T-helper 22 cell (primary cell): ENCODE measurements around the gene GNMT.

Source experiments
- DNase-seq: peaks from one replicate; pipeline ENCODE4 v3.0.0-alpha.2; 2020; ENCODE audit warnings: low read depth

The GNMT gene

DNA sequence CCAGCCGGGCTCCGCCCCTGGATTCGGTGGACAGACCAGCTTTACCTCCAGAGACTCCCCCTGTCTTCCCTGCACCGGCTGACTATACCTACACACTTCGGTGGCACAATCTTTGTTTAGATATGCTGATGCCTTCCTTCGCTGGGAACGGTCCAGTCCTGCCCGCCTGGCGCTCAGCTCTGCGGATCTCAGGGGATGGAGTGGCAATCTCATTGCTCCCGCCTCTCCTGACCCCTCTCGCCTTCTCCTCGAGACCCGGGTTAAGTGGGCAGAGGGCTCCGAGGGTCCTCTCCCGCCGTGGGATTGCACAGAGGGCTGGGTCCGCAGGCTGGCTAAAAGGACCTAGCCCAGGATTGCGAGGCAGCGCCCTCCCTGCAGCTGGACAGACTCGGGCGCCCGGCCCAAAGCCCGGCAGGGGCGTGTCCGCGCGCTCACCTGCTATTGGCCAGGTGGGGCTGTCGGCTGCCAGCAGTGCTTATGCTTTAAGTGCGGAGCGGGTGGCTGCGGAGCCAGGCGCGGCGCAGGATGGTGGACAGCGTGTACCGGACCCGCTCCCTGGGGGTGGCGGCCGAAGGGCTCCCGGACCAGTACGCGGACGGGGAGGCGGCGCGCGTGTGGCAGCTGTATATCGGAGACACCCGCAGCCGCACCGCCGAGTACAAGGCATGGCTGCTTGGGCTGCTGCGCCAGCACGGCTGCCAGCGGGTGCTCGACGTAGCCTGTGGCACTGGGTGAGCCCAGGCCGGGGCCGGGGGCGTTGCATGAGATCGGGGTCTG lies at the start of gene GNMT:
Gene GNMT (plus strand): TSS at position 512 of the 777 bp plus-strand sequence. CDS start 14 bp downstream, at position 526.
- DNase-seq = peak; percentile 6

DNA sequence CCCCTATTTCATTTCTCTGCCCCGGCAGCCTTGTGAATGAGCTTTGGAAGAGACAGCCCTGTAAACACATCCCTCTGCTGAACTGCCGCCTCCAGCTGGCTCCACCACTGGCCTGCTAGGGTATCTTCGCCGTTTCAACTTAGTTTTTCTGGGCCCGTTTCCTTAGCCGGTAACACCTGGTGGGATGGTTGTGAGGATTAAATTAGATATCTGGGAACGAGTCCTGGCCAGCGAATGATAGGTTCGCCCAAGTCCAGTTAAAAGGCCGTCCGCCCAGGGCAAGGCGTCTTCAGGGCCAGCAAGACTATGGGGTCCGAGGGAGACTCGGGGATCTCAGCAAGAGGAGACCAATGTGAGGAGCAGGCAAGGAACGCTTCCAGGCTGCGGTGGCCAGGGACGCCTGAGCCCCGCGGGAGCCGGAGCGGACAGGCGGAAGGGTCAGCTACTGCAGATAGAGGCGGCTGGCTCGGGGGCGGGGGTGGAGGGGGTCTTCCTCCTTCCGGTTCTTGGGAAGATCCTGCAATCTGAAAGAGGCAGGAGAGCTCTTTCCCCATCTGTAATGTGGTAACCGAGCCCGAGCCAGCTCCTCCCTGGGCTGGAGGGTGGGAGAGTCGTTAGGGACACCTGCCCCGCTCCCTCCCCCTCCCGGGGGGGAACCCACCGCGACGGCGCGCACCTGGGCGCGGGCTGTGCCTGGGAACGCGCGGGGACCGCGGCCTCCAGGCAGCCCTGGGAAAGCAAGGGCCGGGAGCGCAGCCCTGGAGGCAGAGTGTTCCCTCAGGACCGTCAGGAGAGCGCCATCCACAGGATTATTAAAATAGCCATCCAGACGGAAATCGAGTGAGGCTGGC lies 49.2 kb upstream of the GNMT start:
- no peak for DNase-seq

DNA sequence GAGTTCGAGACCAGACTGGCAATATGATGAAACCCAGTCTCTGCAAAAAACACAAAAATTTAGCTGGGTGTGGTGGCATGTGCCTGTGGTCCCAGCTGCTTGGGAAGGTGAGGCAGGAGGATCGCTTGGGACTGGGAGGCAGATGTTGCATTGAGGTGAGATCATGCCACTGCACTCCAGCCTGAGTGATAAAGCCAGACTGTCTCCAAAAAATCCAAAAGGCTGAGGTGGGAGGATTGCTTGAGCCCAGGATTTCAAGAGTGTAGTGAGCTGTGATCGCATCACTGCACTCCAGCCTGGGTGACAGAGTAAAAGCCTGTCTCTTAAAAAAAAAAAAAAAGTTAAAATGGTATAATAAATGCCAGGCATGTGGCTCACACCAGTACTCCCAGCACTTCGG lies 46.0 kb upstream of the GNMT start:
- no peak for DNase-seq

DNA sequence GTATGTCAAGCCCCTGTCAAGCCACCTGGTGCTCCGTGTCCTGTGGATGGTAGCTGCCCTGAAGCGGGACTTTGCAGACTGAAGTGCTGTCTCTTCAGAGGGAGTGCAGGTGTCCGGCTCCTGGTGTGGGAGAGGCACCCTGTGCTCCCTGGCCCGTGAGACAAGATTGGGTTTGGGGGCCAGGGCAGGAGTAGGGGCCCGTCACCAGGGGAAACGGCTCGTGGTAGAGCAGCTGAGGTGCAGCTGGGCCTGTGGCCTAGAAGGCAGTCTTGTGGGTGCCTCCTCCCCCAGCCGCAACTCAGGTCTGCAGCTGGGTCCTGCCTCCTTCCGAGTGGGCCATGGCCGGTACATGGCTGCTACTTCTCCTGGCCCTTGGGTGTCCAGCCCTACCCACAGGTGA lies 44.8 kb upstream of the GNMT start, which contains the start of gene PTCRA:
Gene PTCRA (plus strand): TSS at position 322 of the 400 bp plus-strand sequence. CDS start 17 bp downstream, at position 339.
- DNase-seq = no peak

DNA sequence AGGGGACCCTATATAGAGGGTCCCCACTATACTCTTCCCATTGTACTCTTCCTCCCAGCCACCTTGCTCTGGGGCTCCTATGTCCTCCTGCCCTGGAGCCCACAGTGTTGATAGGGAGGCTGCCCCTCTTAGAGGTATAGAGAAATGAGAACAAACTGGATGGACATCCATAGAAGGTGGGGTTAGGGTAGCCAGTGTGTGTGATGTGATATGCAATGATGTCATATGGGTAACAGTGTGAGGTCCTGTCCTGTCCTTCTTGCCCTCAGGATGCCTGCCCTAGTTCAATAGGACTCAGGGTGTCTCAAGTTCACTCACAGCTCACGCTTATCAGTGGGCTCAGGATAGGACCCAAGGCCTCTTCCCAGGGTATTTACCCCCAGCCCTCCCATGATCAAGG lies 44.3 kb upstream of the GNMT start:
- no peak for DNase-seq

DNA sequence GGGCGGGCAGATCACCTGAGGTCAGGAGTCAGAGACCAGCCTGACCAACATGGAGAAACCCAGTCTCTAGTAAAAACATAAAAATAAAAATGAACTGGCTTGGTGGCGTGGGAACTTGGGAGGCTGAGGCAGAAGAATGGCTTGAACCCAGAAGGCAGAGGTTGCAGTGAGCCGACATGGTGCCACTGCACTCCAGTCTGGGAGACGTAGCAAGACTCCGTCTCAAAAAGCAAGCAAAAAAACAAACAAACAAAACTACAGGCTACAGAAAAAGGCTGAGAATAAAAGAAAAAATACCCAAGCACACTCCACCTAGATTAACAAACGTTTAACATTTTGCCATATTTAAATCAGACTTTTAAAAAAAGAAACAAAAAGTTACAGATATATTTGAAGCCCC lies 38.8 kb upstream of the GNMT start:
- DNase-seq = no peak

DNA sequence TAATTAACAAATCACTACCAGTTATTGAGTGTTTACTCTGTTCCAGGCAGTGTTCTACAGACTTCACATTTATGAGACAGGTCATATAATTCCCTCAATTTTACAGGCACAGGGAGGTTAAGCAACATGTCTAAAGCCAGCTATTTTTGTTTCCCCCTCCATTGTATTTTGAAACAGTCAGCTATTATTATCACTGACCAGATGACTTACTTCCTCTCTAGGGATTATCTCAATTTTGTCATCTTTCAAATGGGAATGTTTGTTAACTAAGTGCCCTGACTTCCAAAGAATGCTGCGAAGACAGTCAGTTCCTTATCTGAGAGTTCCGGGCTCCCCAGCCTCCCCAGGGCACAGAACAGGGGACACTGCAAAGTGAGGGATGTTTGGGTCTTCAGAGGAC lies 36.9 kb upstream of the GNMT start:
- DNase-seq = no peak

DNA sequence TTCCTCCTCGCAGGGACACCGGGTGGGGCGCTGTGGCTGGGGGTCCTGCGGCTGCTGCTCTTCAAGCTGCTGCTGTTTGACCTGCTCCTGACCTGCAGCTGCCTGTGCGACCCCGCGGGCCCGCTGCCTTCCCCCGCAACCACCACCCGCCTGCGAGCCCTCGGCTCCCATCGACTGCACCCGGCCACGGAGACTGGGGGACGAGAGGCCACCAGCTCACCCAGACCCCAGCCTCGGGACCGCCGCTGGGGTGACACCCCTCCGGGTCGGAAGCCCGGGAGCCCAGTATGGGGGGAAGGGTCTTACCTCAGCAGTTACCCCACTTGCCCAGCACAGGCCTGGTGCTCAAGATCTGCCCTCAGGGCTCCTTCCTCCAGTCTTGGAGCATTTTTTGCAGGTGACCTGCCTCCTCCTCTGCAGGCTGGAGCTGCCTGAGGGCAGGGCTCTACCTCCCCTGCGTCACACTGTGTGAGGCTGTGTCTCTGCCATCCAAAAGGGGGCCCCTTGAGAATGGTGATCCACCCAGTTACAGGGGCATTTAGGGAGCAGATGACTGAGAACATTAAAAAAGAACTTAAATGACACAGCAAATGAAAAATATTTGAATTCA lies 35.2 kb upstream of the GNMT start:
- DNase-seq = no peak

DNA sequence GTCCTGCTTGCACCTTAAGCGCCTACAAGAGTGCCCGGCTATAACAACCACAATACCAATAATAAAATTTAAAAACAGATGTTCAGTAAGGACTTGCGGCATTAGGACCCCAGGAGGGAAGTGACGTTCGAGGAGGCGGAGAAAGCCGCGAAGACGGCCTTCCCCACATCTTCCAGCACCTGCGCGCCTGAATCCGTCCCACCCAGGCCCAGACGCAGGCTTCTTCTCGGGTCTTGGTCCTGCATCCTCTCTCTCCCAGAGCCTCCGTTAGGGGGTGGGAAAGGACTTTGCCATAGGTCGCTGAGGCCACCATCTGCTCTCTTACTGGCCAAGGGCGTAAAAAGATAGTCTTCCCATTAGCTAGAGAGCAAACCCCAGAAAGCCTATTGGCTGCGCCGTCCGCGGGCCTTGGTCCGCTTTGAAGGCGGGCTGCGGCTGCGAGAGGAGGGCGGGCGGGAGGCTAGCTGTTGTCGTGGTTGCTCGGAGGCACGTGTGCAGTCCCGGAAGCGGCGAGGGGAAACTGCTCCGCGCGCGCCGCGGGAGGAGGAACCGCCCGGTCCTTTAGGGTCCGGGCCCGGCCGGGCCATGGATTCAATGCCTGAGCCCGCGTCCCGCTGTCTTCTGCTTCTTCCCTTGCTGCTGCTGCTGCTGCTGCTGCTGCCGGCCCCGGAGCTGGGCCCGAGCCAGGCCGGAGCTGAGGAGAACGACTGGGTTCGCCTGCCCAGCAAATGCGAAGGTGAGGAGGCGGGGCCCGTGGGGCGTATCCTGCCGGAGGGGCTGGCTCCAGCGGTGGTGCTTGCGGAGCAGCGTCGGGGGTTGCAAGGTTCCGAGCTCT lies 31.4 kb upstream of the GNMT start, which contains the start of gene CNPY3:
Gene CNPY3 (plus strand): TSS at position 495 of the 835 bp plus-strand sequence. CDS start 91 bp downstream, at position 586.
- peak; percentile 94 for DNase-seq

DNA sequence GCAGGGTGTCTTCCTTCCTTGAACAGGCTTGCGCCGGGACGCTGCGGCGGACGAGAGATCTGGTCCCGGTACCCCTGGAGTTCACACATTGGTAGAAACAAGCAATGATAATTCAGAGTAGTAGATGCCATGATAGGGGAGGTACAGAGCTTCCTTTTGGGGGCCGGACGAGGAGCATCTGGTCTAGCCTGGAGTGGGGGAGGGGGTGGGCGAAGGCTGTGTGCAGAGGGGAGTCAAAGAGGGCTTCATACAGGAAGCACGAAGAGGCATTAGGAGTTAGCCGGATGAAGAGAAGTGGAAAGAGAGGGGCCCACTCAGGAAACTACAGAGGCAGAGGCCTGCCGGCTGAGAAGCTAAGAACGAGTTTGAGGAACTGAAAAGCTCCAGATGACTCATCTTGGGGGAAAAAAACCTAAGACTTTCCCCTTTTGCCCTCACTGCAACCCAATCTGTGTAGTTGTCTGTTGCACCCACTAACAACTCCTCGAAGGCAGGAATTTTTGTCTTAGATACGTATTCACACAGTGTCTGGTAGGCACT lies 30.7 kb upstream of the GNMT start:
- peak; percentile 50 for DNase-seq

DNA sequence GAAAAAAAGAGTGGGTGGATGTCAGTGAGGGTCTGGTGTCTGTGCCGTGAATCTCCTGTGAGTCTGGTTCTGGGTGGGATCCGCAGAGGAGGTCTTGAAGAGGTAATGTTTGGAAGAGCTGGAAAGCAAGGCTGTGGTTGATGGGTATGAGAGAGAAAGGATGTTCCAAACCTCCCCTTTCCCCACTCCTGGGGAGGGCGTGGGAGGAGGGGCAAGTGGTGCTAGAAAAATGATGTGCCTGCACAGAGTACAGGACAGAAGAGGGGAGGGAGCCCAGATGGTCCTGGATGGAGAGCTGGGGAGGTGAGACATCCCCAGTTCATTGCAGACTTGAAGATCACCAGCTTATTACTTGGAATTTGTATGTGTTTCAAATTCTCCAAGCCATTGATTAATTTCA lies 28.1 kb upstream of the GNMT start:
- no peak for DNase-seq

DNA sequence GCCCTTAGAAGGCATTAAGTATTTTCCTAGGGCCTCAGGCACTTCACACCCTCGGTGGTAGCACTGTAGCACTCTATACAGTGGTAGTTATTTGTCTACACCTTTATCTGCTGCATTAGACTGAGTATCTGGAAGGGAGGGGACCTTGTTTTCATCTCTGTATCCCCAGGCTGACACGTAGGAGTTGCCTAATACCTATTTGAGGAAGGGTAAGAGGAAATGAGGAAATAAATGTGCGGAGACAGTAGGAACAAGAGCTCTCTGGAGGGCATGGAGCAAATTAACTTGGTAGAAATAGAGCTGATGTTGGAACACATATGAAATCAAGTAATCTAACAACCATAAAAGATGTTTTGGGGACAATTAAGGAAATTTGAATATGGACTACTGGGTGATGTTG lies 27.3 kb upstream of the GNMT start:
- no peak for DNase-seq

DNA sequence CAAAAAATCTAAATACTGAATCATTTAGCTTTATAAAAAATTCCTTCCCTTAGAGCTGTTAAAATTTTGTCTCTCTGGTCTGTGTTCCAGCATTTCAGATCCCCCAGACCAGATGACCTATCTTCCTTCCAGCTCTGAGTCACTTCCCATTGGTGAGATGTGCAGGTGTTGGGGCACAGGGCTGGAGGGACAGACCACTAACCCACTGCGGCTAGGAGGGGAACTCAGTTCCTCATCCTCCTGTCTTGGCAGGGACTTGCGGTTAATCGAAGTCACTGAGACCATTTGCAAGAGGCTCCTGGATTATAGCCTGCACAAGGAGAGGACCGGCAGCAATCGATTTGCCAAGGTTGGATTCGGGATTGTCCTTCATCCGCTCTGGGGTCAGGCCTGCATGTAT lies 25.2 kb upstream of the GNMT start:
- no peak for DNase-seq

DNA sequence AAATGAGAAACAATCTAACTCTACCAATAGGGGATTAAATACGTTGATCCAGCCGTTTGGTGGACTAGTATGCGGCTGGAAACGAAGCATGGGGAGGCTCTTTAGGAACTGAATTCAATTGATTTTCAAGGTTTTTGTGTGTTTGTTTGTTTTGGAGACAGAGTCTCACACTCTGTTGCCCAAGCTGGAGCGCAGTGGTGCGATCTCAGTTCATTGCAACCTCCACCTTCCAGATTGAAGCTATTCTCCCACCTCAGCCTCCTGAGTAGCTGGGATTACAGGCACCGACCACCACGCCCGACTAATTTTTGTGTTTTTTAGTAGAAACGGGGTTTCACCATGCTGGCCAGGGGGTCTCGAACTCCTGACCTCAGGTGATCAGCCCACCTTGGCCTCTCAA lies 24.2 kb upstream of the GNMT start:
- DNase-seq = no peak

DNA sequence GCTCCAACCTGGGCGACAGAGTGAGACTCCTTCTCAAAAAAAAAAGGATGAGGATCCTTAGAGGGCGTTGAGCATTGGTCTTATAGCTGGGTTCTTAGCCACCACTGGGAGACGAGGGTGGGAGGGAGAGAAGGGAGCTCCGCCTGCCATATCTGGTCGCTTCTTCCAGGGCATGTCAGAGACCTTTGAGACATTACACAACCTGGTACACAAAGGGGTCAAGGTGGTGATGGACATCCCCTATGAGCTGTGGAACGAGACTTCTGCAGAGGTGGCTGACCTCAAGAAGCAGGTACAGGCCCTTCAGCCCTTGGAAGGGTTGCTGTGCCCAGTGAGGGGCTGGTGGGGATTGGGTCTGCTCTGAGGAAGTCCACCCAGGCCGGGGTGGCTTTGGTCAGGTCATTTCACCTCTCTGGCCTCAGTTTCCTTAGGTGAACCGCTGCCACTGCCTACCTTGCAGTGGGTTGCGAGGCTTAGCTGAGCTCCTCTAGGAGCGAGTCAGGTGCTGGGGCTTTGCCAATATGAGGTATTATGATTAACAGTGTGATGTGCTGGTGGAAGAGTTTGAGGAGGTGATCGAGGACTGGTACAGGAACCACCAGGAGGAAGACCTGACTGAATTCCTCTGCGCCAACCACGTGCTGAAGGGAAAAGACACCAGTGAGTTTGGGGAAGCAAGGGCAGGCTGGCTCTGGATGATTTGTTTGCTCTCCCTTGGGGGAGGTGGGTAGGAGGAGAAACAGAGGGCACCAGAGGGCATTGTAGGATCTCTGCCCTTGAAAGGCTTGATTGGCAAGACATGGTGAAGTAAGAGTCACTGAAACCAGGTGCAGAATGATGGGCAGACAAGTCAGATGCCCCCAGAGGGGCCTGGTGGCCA lies 22.8 kb upstream of the GNMT start:
- DNase-seq = no peak

DNA sequence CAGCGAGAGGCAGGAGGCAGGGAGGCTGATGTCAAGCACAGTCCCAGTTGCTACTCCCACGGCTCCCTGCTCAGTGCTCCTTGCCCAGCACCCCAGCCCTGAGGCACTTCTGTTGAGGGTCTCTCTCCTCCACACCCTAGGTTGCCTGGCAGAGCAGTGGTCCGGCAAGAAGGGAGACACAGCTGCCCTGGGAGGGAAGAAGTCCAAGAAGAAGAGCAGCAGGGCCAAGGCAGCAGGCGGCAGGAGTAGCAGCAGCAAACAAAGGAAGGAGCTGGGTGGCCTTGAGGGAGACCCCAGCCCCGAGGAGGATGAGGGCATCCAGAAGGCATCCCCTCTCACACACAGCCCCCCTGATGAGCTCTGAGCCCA lies 22.1 kb upstream of the GNMT start:
- no peak for DNase-seq

DNA sequence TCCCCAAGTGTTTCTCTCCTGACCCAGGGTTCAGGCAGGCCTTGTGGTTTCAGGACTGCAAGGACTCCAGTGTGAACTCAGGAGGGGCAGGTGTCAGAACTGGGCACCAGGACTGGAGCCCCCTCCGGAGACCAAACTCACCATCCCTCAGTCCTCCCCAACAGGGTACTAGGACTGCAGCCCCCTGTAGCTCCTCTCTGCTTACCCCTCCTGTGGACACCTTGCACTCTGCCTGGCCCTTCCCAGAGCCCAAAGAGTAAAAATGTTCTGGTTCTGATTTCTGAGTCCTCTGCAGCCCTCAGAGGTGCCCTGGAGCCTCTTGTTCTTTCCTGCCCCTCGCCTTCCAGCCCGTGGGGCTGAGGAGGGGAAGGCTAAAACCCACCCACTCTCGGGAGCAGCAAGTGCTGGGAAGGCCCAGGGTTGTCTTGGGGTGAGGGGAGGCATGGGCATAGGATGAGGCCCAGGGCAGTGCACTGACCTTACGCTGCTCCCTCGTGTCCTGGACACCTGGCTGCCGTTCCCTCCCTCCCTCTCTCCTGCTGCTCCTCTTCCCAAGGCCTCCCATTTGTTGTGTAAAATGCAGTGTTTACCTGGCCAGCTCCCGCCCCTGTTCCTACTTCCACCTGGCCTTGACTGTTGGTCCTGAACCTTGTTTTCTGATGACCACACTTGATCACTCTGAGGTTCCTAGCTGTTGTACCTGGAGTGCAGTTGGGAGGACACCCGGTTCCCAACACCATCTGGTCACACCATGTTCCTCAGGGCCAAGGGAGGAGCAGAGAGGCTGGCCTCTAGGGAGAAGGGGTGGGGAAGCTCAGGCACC lies 21.4 kb upstream of the GNMT start:
- DNase-seq = no peak

DNA sequence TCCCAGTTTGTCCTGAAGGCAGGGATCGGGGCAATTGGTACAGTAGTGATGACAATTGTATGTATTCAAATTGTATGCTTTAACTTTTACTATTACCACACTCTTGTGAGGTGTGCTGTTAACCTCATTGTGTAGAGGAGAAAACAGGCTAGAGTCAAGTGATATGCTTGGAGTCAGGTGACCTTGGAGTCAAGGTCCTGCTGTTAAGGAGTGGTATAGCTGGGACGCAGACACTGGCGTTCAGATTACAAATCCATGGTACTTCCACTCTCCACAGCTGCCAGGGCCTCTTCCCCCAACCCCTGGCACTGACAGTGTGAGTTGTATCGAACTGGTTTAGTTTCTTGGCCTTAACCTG lies 20.8 kb upstream of the GNMT start:
- no peak for DNase-seq

DNA sequence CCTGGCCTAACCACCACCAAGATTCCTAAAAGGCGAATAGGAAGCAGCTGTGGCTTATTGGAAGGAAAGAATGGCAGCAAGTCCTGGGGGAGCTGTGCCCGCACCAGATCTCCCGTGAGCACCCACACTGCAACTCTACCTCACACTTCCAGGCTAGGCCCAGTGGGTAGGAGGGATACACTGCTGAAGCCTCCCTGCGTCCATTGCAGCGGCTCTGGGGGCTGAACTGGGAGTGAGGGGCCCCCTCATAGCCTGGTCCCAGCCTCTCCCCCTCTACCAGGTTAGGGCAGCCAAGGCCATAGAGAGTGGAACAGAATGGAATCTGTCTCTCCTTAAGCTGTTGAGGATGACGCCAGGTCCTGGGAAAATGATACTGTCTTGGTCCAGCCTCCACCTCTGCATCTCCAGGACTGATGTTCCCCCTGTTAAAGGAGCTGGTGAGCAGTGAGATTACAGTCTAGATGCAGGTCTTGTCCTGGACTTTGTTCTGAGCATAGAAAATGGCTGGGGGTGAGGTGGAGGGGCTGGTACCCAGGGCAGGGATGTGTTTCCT lies 20.0 kb upstream of the GNMT start:
- no peak for DNase-seq
